HG02840 (cell line): ENCODE measurements around the gene PKLR.
"Not testable (repeated sequence)": the region's sequence is repeated elsewhere in the genome, so short reads cannot be mapped to it uniquely, and the experiment has no call there.

Experiments used
- ATAC-seq: cut with Tn5 transposase; IDR thresholded peaks from one replicate; pipeline ENCODE4 v1.9.1; 2021; ENCODE audit warnings: mild to moderate bottlenecking, moderate library complexity, moderate number of reproducible peaks; ENCODE audit not compliant: unreplicated experiment, low FRiP score

Gene PKLR

GRCh38 chr1:155301342-155301841, at the start of gene PKLR:
PKLR (minus strand) TSS chr1:155301438; CDS start chr1:155301395, 43 bp downstream.
- ATAC-seq: no peak

- no peak for ATAC-seq
Measured at GRCh38 chr1:155342842-155343241, 41.6 kb upstream of the PKLR start.

GRCh38 chr1:155339515-155340097, 38.4 kb upstream of the PKLR start:
- ATAC-seq: no peak

- no peak for ATAC-seq
Measured at GRCh38 chr1:155334962-155335361, 33.7 kb upstream of the PKLR start.

GRCh38 chr1:155329980-155330598, 28.9 kb upstream of the PKLR start:
- no peak for ATAC-seq

GRCh38 chr1:155328856-155329255, 27.6 kb upstream of the PKLR start:
- not testable (repeated sequence) for ATAC-seq

- ATAC-seq: no peak
Measured at GRCh38 chr1:155327981-155328380, 26.7 kb upstream of the PKLR start.

- ATAC-seq: no peak
Measured at GRCh38 chr1:155326631-155327037, 25.4 kb upstream of the PKLR start.

GRCh38 chr1:155326020-155326526, 24.8 kb upstream of the PKLR start:
- no peak for ATAC-seq

- ATAC-seq: no peak
Measured at GRCh38 chr1:155325603-155325893, 24.3 kb upstream of the PKLR start.

GRCh38 chr1:155324717-155325602, 23.7 kb upstream of the PKLR start:
- ATAC-seq: no peak

GRCh38 chr1:155324037-155324716, 22.9 kb upstream of the PKLR start:
- ATAC-seq: peak; percentile 57

- ATAC-seq: peak; percentile 42
Measured at GRCh38 chr1:155323729-155324036, 22.4 kb upstream of the PKLR start.

- peak; percentile 40 for ATAC-seq
Measured at GRCh38 chr1:155322953-155323728, 21.9 kb upstream of the PKLR start.

GRCh38 chr1:155322571-155322952, 21.3 kb upstream of the PKLR start:
- no peak for ATAC-seq

GRCh38 chr1:155321639-155322503, 20.6 kb upstream of the PKLR start:
- no peak for ATAC-seq

GRCh38 chr1:155320661-155321617, 19.7 kb upstream of the PKLR start, which contains the start of gene RUSC1:
RUSC1 (plus strand) TSS chr1:155320894; CDS start chr1:155321774, 880 bp downstream.
- no peak for ATAC-seq

GRCh38 chr1:155320252-155320651, 19.0 kb upstream of the PKLR start:
- no peak for ATAC-seq
